MM.1S (cell line): ENCODE data around the gene CNTNAP2.

Experiments used
- EZH2phosphoT487 ChIP-seq: fragments of 300-600 bp; sonication (generic); IDR thresholded peaks from 2 replicates; pipeline ENCODE4 v1.6.1; 2018; ENCODE audit warnings: antibody characterized with exemption, low read length
- TF ChIP-seq, protein P1 (sequence below): fragments of 300-600 bp; sonication (generic); IDR thresholded peaks from 2 replicates; pipeline ENCODE4 v1.5.1; 2016; ENCODE audit warnings: antibody characterized with exemption, low read length, mixed read lengths

GRCh38 chr7:148394582-148394981 lies 2278.0 kb downstream of the CNTNAP2 start:
- TF ChIP-seq, protein P1, sequence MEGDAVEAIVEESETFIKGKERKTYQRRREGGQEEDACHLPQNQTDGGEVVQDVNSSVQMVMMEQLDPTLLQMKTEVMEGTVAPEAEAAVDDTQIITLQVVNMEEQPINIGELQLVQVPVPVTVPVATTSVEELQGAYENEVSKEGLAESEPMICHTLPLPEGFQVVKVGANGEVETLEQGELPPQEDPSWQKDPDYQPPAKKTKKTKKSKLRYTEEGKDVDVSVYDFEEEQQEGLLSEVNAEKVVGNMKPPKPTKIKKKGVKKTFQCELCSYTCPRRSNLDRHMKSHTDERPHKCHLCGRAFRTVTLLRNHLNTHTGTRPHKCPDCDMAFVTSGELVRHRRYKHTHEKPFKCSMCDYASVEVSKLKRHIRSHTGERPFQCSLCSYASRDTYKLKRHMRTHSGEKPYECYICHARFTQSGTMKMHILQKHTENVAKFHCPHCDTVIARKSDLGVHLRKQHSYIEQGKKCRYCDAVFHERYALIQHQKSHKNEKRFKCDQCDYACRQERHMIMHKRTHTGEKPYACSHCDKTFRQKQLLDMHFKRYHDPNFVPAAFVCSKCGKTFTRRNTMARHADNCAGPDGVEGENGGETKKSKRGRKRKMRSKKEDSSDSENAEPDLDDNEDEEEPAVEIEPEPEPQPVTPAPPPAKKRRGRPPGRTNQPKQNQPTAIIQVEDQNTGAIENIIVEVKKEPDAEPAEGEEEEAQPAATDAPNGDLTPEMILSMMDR: no peak
- no peak for TF ChIP-seq EZH2phosphoT487
